Gastrocnemius medialis (tissue), 4 donors: ENCODE measurements around the gene C16orf87. TPM values are rescaled to one million over a fixed set of nuclear protein-coding genes. Genes with fewer than 3 reads are reported as not detected.

Source experiments
- ATAC-seq, 2 donors: fragments of 150-250 bp; one replicate each; pipeline ENCODE4 v1.9.1; 2016
- DNase-seq, 2 donors: peaks; one replicate each; pipeline ENCODE4 v3.0.0-alpha.2; 2019
- H3K27ac ChIP-seq, 4 donors: fragments of 200-600 bp; sonication (generic); 1 replicate in 1 of 4; 2 replicates in 3 of 4; pipeline ENCODE4 v1.5.1; 2016 to 2018; ENCODE audit warnings: mild to moderate bottlenecking in 2 of 4, moderate library complexity in 1 of 4
- H3K27me3 ChIP-seq, 3 donors: fragments of 200-600 bp; sonication (generic) in 2 of 3; 1 replicate in 1 of 3; 2 replicates in 2 of 3; pipeline versions ENCODE4 v1.5.1 to v1.6.0; 2016 to 2019; ENCODE audit warnings: mild to moderate bottlenecking in 1 of 3, moderate library complexity in 1 of 3
- H3K36me3 ChIP-seq, 2 donors: fragments of 200-600 bp; sonication (generic) in 1 of 2; one replicate each; pipeline ENCODE4 v1.5.1; 2017 to 2018
- H3K4me1 ChIP-seq, 2 donors: fragments of 200-600 bp; sonication (generic) in 1 of 2; one replicate each; pipeline ENCODE4 v1.5.1; 2016 to 2017; ENCODE audit warnings: mild to moderate bottlenecking in 2 of 2
- H3K4me3 ChIP-seq, 4 donors: fragments of 200-600 bp; sonication (generic) in 3 of 4; 1 replicate in 1 of 4; 2 replicates in 3 of 4; pipeline ENCODE4 v1.5.1; 2016 to 2019; ENCODE audit warnings: mild to moderate bottlenecking in 2 of 4
- H3K9me3 ChIP-seq, 3 donors: fragments of 200-600 bp; sonication (generic) in 2 of 3; 1 replicate in 1 of 3; 2 replicates in 2 of 3; pipeline ENCODE4 v1.5.1; 2016 to 2019
- CTCF ChIP-seq, 5 experiments: fragments of 450-650 bp in 3 of 5; fragments of 200-600 bp in 2 of 5; sonication (generic) in 2 of 5; IDR thresholded peaks in 4 of 5; conservative IDR thresholded peaks in 1 of 5; 1 replicate in 4 of 5; 2 replicates in 1 of 5; pipeline ENCODE4 v1.5.1; 2016 to 2019; ENCODE audit warnings: antibody characterized with exemption in 5 of 5, mild to moderate bottlenecking in 3 of 5, moderate library complexity in 3 of 5
- POLR2A ChIP-seq, 2 donors: fragments of 450-650 bp; IDR thresholded peaks; one replicate each; pipeline ENCODE4 v1.6.1; 2017; ENCODE audit warnings: antibody characterized with exemption in 2 of 2, mild to moderate bottlenecking in 2 of 2, moderate library complexity in 2 of 2
- in situ Hi-C, 4 donors: fragments of 200-750 bp; cut with MboI; loops; one replicate each; pipeline versions ENCODE4 v1.15.0 to v1.8.0; 2017; ENCODE audit warnings: low sequenced_read_pairs in 4 of 4
- intact Hi-C: fragments of 100-400 bp; cut with DNase I; formaldehyde crosslinking; loops from one replicate; pipeline ENCODE4 v1.15.1; 2023; ENCODE audit warnings: low total_unique reads
- total RNA-seq, 4 donors: library from RNA; depleted of rRNA; stranded (reverse); fragments of >200 nt; gene quantifications; one replicate each; pipeline versions ENCODE4 v1.1.0 to v1.2.3, GENCODE V29; 2016

The C16orf87 gene
- total RNA-seq, 4 donors from 2014 or later, result 13.5 to 22.4 (median 20.3) TPM

- Histone ChIP-seq H3K36me3 (no peaks in the 10 kb centered on the region), H3K27me3 (no peaks in the 10 kb centered on the region), H3K4me3 (no peak overlapping the region), H3K4me1 (peaks cover 0 to 3% of the 10 kb centered on the region in 2 donors), H3K9me3 (no peaks in the 10 kb centered on the region), H3K27ac (no peak overlapping the region)
- no peak for DNase-seq
- ATAC-seq, result no peak
- in situ Hi-C loops, result no loop called here
- intact Hi-C loops, result loop anchor here (5.0 kb wide), 1 partner anchor 88 kb away; no protein-coding TSS in a partner anchor
- TF ChIP-seq CTCF (IDR thresholded peaks at IDR 0.05 in 4 of 5, conservative IDR thresholded peaks at IDR 0.05 in 1 of 5), result no peak
- TF ChIP-seq POLR2A (IDR thresholded peaks at IDR 0.05), result no peak
These were observed 30.5 kb downstream of the C16orf87 start for GRCh38 chr16:46800494-46800893.

GRCh38 chr16:46797501-46797900 lies 33.5 kb downstream of the C16orf87 start:
- Histone ChIP-seq H3K27me3 (no peaks in the 10 kb centered on the region), H3K27ac (no peak overlapping the region), H3K4me3 (no peak overlapping the region), H3K36me3 (no peaks in the 10 kb centered on the region), H3K4me1 (peaks cover 0 to 3% of the 10 kb centered on the region in 2 donors), H3K9me3 (no peaks in the 10 kb centered on the region)
- in situ Hi-C loops (loop anchor here in 2 of 4 donors (10.0 kb wide), 1 partner anchor 123 kb away; no protein-coding TSS in a partner anchor), intact Hi-C loops (no loop called here)
- TF ChIP-seq POLR2A (IDR thresholded peaks at IDR 0.05) (no peak), CTCF (IDR thresholded peaks at IDR 0.05 in 4 of 5, conservative IDR thresholded peaks at IDR 0.05 in 1 of 5) (no peak)
- ATAC-seq (no peak), DNase-seq (no peak)

GRCh38 chr16:46796764-46797269 lies 34.2 kb downstream of the C16orf87 start:
- H3K9me3 ChIP-seq, result no peaks in the 10 kb centered on the region
- peaks cover 0 to 3% of the 10 kb centered on the region in 2 donors for H3K4me1 ChIP-seq
- in situ Hi-C loops (loop anchor here in 2 of 4 donors (10.0 kb wide), 1 partner anchor 122 kb away; no protein-coding TSS in a partner anchor), intact Hi-C loops (no loop called here)
- TF ChIP-seq CTCF (IDR thresholded peaks at IDR 0.05 in 4 of 5, conservative IDR thresholded peaks at IDR 0.05 in 1 of 5), result no peak
- no peak for TF ChIP-seq POLR2A (IDR thresholded peaks at IDR 0.05)
- ATAC-seq (no peak), DNase-seq (no peak)
- no peak overlapping the region for H3K27ac ChIP-seq
- H3K4me3 ChIP-seq, result no peak overlapping the region
- H3K27me3 ChIP-seq, result no peaks in the 10 kb centered on the region
- no peaks in the 10 kb centered on the region for H3K36me3 ChIP-seq

GRCh38 chr16:46793841-46794240 lies 37.1 kb downstream of the C16orf87 start:
- intact Hi-C loops, result no loop called here
- no peaks in the 10 kb centered on the region for H3K4me1 ChIP-seq

More at GRCh38 chr16:46793841-46794240, 37.1 kb downstream of the C16orf87 start:
- H3K4me3 ChIP-seq, result no peak overlapping the region
- TF ChIP-seq POLR2A (IDR thresholded peaks at IDR 0.05) (no peak), CTCF (IDR thresholded peaks at IDR 0.05 in 4 of 5, conservative IDR thresholded peaks at IDR 0.05 in 1 of 5) (no peak)
- DNase-seq (no peak), ATAC-seq (no peak)
- no peaks in the 10 kb centered on the region for H3K27me3 ChIP-seq
- no peaks in the 10 kb centered on the region for H3K36me3 ChIP-seq
- no peak overlapping the region for H3K27ac ChIP-seq
- no peaks in the 10 kb centered on the region for H3K9me3 ChIP-seq
- in situ Hi-C loops, result loop anchor here in 2 of 4 donors (10.0 kb wide), 1 partner anchor 119 kb away; no protein-coding TSS in a partner anchor
